Measurements from ENCODE around the gene SCCPDH. TPM values are rescaled to one million over a fixed set of nuclear protein-coding genes. Genes with fewer than 3 reads are reported as not detected.
"Not testable (repeated sequence)": the region's sequence is repeated elsewhere in the genome, so short reads cannot be mapped to it uniquely, and the experiment has no call there.

The SCCPDH gene
- total RNA-seq, 4 donors from 2014 or later = 18.6 to 50.5 (median 25.0) TPM

DNA sequence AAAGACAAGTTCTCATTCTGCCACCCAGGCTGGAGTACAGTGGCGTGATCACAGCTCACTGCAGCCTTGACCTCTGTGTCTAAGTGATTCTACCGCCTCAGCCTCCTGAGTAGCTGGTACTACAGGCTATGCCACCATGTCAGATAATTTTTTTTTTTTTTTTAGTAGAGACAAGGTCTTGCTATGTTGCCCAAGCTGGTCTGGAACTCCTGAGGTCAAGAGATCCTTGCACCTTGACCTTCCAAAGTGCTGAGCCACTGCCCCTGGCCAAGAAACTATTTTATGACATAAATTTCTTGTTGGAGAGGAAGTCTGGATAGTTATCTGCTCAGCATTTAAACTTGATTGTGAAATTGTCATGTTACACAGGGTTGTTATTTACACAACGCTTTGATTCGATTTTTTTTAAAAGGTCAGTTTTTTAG, 2.1 kb downstream of the SCCPDH start:
- TF ChIP-seq, protein P1, sequence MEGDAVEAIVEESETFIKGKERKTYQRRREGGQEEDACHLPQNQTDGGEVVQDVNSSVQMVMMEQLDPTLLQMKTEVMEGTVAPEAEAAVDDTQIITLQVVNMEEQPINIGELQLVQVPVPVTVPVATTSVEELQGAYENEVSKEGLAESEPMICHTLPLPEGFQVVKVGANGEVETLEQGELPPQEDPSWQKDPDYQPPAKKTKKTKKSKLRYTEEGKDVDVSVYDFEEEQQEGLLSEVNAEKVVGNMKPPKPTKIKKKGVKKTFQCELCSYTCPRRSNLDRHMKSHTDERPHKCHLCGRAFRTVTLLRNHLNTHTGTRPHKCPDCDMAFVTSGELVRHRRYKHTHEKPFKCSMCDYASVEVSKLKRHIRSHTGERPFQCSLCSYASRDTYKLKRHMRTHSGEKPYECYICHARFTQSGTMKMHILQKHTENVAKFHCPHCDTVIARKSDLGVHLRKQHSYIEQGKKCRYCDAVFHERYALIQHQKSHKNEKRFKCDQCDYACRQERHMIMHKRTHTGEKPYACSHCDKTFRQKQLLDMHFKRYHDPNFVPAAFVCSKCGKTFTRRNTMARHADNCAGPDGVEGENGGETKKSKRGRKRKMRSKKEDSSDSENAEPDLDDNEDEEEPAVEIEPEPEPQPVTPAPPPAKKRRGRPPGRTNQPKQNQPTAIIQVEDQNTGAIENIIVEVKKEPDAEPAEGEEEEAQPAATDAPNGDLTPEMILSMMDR (IDR thresholded peaks at IDR 0.05) = no peak
- DNase-seq (ENCODE audit: low spot score) (no peak), ATAC-seq (ENCODE audit: low FRiP score) (peak; percentile 11)

DNA sequence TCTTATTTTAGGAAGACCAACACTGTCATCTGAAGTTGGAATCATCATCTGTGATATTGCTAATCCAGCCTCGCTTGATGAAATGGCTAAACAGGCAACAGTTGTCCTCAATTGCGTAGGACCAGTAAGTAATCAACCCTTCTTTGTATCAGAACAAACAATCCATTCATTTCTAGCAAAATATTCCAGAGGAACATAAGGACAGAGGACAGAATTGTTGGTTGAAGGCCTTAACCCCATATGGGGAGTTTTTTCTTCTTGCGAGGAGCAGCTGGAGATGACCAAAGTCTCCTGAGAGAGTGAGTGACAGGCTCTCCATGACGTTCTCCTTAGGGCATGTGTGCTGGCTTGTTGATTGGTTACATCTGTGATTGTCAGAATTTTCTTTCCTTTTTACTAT, 2.7 kb downstream of the SCCPDH start:
- ATAC-seq (ENCODE audit: low FRiP score) = no peak
- TF ChIP-seq, protein P1 (IDR thresholded peaks at IDR 0.05) = no peak
- DNase-seq (ENCODE audit: low spot score) = no peak

DNA sequence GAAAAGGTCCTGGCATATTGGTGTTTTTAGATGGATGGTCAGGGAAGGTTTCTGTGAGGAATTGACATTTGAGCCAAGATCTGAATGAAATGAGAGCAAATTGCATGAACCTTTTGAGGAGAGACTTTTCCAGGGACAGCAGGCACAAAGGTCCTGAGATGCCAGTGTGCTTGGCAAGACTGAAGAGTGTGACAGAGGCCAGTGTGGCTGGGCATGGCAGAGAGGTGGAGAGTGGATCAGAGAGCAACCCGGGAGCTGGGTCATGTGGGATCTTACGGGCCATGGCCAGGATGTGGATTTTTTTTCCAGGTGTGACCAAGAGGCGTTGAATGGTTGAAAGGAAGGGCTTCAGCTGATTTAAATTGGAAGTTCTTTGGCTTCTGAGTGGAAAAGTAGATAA, 3.4 kb downstream of the SCCPDH start:
- no peak for DNase-seq (ENCODE audit: low spot score)
- no peak for ATAC-seq (ENCODE audit: low FRiP score)

DNA sequence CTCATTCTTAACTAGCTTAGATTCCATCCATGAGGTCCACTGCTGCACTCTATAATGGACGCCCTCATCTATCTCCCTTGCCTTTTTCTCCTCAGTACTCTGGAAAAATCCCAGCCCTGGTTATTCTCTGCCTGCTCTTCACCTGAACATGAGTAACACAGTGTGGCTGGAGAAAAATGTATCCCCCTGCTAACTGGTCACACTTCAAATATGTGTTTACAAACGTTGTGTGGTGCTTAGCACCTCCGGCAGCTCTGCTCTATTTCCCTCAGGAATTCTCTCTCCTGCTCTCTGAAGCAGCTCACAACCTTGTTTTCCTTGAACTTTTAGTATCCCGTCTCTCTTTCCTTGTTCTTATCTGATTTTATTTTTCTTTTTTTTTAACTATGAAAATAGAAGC, 4.1 kb downstream of the SCCPDH start:
- ATAC-seq (ENCODE audit: low FRiP score) (no peak), DNase-seq (ENCODE audit: low spot score) (no peak)
- TF ChIP-seq, protein P1 (IDR thresholded peaks at IDR 0.05) = no peak

More for the DNA sequence above, 3.4 kb downstream of the SCCPDH start:
- TF ChIP-seq, protein P1 (IDR thresholded peaks at IDR 0.05) = no peak

DNA sequence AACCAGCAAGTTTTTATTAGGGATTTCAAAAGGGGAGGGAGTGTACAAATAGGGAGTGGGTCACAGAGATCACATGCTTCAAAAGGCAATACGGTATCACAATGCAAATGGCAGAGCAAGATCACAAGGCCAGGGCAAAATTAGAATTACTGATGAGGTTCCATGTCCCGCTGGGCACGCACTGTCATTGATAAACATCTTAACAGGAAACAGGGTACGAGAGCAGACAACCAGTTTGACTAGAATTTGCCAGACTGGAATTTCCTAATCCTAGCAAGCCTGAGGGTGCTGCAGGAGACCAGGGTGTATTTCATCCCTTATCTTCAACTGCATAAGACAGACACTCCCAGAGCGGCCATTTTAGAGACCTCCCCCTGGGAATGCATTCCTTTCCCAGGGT, 4.8 kb downstream of the SCCPDH start:
- ATAC-seq (ENCODE audit: low FRiP score); DNase-seq (ENCODE audit: low spot score): not testable (repeated sequence)

DNA sequence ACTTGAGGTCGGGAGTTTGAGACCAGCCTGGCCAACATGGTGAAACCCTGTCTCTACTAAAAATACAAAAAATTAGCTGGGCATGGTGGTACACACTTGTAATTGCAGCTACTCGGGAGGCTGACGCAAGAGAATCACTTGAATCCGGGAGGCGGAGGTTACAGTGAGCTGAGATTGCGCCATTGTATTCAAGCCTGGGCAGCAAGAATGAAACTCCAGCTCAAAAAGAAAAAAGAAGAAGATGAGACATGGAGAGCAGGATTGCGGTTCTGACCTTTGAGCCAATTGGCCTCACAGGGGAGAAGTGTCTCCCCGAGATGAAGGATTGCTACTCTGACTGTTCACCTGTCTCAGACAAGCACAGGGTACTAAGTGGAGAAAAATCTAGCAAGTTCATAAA, 6.6 kb downstream of the SCCPDH start:
- no peak for DNase-seq (ENCODE audit: low spot score)
- ATAC-seq (ENCODE audit: low FRiP score) = no peak
- TF ChIP-seq, protein P1 (IDR thresholded peaks at IDR 0.05) = no peak

DNA sequence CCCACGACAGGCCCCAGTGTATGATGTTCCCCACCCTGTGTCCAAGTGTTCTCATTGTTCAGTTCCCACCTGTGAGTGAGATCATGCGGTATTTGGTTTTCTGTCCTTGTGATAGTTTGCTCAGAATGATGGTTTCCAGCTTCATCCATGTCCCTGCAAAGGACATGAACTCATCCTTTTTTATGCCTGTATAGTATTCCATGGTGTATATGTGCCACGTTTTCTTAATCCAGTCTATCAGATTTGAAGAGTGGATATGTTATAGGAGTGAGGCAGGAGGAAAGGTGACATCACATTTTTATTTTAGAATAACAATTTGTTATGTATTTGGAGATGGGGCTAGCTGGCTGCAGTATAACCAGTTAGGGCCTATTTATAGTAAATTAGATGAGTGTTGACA, 7.7 kb downstream of the SCCPDH start:
- not testable (repeated sequence) for ATAC-seq (ENCODE audit: low FRiP score); DNase-seq (ENCODE audit: low spot score)

DNA sequence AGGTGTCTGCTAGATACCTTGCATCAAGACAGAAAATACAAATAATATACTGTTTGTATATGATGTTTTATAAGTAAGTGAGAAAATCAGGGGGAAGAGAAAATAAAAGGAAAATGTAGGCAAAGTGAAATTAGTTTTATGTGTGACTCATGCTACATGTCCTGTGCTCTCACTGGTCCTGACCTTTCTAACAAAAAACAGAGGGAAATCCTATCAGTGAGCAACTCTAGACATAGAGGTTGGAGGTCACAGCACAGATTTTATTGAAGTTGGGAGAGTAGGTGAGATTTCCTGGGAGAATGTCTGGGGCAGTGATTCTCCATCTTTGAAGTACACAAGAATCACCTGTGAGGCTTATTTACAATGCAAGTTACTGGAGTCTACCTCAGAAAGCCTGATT, 9.5 kb downstream of the SCCPDH start:
- TF ChIP-seq, protein P1 (IDR thresholded peaks at IDR 0.05) = no peak
- no peak for ATAC-seq (ENCODE audit: low FRiP score)

More for the DNA sequence above, 9.5 kb downstream of the SCCPDH start:
- DNase-seq (ENCODE audit: low spot score) = no peak
